GM20000 (cell line): ENCODE results near the gene OR2T34.
"Not testable (repeated sequence)": the region's sequence is repeated elsewhere in the genome, so short reads cannot be mapped to it uniquely, and the experiment has no call there.

Experiments
- DNase-seq: peaks from one replicate; pipeline ENCODE4 v3.0.0; 2012; ENCODE audit warnings: low spot score
- TF ChIP-seq, protein P1 (sequence below): IDR thresholded peaks from 2 replicates; pipeline ENCODE4 v1.5.1; 2012; ENCODE audit warnings: mild to moderate bottlenecking, control low read depth; ENCODE audit errors: extremely low read depth, missing control alignments

Gene OR2T34, protein sequence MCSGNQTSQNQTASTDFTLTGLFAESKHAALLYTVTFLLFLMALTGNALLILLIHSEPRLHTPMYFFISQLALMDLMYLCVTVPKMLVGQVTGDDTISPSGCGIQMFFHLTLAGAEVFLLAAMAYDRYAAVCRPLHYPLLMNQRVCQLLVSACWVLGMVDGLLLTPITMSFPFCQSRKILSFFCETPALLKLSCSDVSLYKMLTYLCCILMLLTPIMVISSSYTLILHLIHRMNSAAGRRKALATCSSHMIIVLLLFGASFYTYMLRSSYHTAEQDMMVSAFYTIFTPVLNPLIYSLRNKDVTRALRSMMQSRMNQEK

DNA sequence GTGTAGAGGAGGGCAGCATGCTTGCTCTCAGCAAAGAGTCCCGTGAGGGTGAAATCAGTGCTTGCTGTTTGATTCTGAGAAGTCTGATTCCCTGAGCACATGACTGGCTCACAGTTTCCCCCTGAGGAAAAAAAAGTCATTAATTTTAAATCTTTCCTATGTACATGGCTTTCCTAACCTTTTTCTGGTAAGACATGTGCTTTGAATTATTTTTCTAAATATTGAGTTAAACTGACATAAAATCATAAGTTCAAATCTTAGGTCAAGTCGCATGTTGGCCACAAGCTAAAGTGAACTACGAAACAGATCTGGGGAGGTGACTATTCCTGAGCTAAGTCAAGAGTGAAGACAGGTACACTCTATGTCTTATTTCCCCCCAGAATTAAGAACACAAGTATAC lies at the start of gene OR2T34:
TSS of gene OR2T34 (minus strand) at position 101 of the 400 bp plus-strand sequence. CDS start at position 101, 0 bp downstream.
- DNase-seq, result not testable (repeated sequence)

DNA sequence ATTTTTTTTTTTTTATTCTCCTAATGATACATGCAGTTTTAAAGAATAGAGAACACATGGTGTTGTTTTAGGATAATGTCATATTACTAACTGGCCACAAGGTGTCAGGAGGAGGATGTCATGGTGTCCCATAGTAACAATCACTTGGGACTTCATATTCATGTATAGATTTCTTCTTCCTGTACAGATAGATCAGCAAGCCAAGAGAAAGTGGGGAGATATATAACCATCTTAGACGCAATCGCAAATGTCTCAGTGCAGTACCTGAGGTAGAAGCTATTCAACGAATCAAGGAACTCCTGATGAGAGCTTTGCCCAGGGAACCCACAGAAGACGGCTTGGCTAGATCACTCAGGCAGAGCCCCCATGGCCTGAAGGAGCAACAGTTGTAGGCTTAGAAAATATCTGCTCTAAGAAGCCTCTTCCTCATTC lies 48.0 kb upstream of the OR2T34 start:
- peak; percentile 67 for DNase-seq
- TF ChIP-seq, protein P1, sequence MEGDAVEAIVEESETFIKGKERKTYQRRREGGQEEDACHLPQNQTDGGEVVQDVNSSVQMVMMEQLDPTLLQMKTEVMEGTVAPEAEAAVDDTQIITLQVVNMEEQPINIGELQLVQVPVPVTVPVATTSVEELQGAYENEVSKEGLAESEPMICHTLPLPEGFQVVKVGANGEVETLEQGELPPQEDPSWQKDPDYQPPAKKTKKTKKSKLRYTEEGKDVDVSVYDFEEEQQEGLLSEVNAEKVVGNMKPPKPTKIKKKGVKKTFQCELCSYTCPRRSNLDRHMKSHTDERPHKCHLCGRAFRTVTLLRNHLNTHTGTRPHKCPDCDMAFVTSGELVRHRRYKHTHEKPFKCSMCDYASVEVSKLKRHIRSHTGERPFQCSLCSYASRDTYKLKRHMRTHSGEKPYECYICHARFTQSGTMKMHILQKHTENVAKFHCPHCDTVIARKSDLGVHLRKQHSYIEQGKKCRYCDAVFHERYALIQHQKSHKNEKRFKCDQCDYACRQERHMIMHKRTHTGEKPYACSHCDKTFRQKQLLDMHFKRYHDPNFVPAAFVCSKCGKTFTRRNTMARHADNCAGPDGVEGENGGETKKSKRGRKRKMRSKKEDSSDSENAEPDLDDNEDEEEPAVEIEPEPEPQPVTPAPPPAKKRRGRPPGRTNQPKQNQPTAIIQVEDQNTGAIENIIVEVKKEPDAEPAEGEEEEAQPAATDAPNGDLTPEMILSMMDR, result peak; percentile 27

GRCh38 chr1:248621770-248622169 lies 47.2 kb upstream of the OR2T34 start:
- TF ChIP-seq, protein P1, result no peak
- no peak for DNase-seq

DNA sequence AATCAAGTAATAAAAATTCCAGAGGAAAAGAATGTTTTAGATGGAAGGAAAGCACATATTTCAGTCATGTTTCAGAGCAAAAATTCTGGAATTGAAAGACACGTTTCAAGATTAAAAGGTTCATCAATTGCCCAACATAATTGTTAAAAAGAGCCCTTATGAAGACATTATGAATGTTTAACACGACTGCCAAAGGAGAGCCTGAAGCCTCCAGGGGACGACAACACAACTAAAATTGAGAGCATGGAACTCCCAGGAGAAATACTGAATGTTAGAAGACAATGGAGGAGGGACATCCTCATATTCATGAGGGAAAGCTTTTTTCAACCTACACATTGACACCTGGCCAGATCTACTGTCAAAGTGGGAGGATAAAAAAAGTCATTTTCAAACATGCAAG lies 44.3 kb upstream of the OR2T34 start:
- TF ChIP-seq, protein P1, result peak; percentile 55
- peak; percentile 33 for DNase-seq

- no peak for DNase-seq
- TF ChIP-seq, protein P1, result no peak
These were observed 43.6 kb upstream of the OR2T34 start for GRCh38 chr1:248618119-248618518.

DNA sequence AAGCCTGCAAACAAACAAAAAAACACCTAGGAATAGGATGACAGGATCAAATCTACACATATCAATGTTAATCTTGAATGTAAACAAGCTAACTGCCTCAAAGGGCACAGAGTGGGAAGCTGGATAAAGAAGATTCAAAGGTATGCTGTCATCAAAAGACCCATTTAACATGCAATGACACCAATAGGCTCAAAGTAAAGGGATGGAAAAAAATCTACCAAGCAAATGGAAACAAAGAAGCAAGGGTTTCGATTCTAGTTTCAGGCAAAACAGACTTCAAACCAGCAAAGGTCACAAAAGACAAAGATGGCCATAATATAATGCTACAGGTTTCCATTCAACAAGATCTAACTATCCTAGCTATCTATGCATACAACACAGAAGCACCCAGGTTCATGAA lies 39.2 kb upstream of the OR2T34 start:
- TF ChIP-seq, protein P1, result no peak
- DNase-seq, result no peak

DNA sequence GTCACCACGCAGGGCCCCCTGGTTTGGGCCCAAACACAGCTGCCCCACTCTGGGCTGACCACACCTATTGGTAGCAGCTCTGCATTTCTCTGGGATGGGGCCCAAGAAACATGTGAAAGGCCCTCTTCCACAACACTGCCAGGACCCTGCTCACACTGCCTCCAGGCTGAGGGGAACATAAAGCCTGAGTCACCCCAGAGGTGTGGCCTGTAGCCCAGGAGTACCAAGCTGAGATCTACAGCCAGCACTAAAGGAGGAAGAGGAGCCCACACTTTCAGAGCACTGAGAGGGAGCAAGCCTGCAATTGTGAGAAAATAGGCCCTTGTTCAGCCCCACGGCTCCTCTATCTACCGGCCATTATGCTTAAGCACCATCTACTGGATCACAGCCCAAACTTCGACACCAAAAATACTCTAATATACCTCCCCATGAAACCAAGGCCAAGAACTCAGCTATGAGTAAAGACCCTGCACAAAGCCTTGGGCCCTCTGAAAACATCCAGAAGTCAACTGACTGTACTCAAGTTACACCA lies 37.4 kb upstream of the OR2T34 start:
- TF ChIP-seq, protein P1, result no peak
- no peak for DNase-seq

DNA sequence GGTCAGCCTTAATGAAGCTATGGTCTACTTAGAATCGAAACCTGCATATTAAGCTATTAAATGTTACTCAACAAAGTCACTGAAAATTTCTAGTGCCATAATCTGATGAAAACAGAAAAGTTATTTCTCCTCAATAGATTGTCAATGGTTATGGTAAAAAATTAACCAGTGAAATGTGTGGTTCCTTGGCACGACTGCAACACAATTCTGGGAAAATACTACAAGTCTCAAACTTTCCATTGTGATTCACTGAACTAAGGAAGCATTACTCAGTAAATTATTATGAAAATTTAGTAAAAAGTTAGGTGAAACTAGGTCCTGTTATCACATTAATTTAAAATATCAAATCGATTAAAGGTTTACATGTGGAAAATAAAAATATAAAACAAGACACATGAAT lies 35.7 kb upstream of the OR2T34 start:
- no peak for DNase-seq
- TF ChIP-seq, protein P1, result no peak
